Epithelial cell of alveolus of lung (primary cell): Measurements from ENCODE around the gene DFFB. TPM values are rescaled to one million over a fixed set of nuclear protein-coding genes. Genes with fewer than 3 reads are reported as not detected.

Experiments
- total RNA-seq: library from RNA; depleted of rRNA; stranded (reverse); fragments of >200 nt; gene quantifications from 2 replicates; pipeline ENCODE4 v1.2.1, GENCODE V29; 2015

Gene DFFB
- total RNA-seq, result 9.8 and 13.2 TPM in 2 replicates

GRCh38 chr1:3856923-3857790 lies at the start of gene DFFB, which contains the start of gene CEP104:
DFFB (plus strand) TSS chr1:3857476; CDS start chr1:3857604, 128 bp downstream.
CEP104 (minus strand) TSS chr1:3857211; CDS start chr1:3852407, 4,804 bp downstream.

GRCh38 chr1:3900150-3900968 lies 43.1 kb downstream of the DFFB start, which contains the start of gene C1orf174:
C1orf174 (minus strand) TSS chr1:3900272; CDS start chr1:3900186, 86 bp downstream.

Other genes starting within 250 kb of the DFFB start
- 2.8 and 3.8 TPM in 2 replicates for gene MEGF6, start 246.0 kb upstream of the DFFB start, total RNA-seq
- 14.4 and 22.6 TPM in 2 replicates for gene TPRG1L, start 232.5 kb upstream of the DFFB start, total RNA-seq
- gene WRAP73, start 207.4 kb upstream of the DFFB start, total RNA-seq, result 13.3 and 25.2 TPM in 2 replicates
- 0.16 and 0.26 TPM in 2 replicates for gene TP73, start 205.0 kb upstream of the DFFB start, total RNA-seq
- not detected in 2 replicates for gene CCDC27, start 105.0 kb upstream of the DFFB start, total RNA-seq
- gene SMIM1, start 84.7 kb upstream of the DFFB start, total RNA-seq, result 0.39 and 19.9 TPM in 2 replicates
- 29.4 and 30.9 TPM in 2 replicates for gene LRRC47, start 61.0 kb upstream of the DFFB start, total RNA-seq
- gene CEP104, start 265 bp upstream of the DFFB start, total RNA-seq, result 11.1 and 16.4 TPM in 2 replicates
- 22.0 and 24.6 TPM in 2 replicates for gene C1orf174, start 42.8 kb downstream of the DFFB start, total RNA-seq